Activated T-helper 9 cell treated with anti-CD3 and anti-CD28 coated beads, Interleukin-2, amount 50 U/mL, for 16 hours (primary cell): ENCODE results near the gene IL33.

Experiments
- DNase-seq: peaks from one replicate; pipeline ENCODE4 v3.0.0-alpha.2; 2020; ENCODE audit warnings: low read depth

Gene IL33

DNA sequence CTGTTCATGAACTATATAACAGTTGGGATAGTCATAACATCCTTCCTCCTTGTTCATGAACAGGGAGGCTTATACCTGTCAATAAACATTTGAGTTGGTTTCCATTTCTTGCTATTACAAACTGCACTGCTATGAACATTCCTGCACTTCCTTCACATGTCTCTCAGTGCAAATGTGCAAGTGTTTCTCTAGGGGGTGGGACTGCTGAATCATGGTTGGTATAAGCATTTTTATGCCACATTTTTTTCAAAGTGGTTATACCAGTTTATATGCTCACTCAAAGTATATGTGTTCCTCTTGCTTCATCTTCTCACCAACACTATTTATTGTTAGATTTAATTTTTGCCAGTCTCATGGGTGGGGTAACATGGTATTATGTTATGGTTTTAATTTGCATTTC is 86.8 kb downstream of the IL33 start:
- no peak for DNase-seq

DNA sequence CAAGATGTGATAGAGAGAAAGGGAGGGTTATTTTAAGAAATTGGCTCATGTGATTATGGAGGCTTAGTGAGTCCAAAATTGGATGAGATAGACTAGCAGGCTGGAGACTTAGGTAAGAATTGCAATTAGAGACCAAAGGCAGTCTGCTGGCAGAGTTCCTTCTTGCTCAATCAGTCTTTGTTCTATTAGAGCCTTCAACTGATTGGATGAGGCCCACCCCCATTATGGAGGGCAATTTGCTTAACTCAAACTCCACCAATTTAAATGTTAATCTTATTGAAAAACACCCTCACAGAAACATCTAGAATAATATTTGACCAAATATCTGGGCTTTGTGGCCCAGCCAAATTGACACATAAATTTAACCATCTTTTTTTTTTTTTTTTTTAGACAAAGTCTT is 88.6 kb downstream of the IL33 start:
- DNase-seq, result no peak

DNA sequence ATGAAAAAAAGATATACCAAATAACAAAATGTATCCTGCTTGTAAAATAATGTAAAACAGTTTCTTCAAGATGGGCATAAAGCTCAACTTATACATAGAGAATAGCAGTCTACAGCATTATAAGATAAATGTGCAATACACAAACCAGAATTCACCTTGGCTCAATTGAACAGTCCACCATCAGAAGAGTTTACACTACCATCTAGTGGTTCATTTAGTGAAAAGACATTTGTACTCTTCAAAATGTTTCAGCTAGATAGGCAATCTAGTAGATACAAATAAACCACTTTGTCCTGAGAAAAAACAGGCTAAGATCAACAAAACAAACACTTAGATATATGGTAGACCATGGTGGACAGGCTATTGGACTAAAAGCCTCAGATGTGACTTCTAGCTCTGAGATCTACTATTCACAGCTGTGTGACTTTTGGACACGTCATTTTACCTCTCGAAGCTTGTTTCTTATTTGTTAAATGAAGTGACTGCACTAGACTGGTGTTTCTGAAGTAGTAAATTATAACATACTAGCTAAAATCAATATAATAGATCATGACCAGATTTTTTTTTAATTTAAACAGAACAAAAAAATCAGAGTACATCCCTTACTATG is 90.5 kb downstream of the IL33 start:
- no peak for DNase-seq
